NCI-H1092 treated with DMSO at 0.1 percent for 48 hours (cell line): Measurements from ENCODE around the gene NIPA2.

Experiments used
- DNase-seq: peaks from one replicate; lab custom pipeline; 2025; lab: John Stamatoyannopoulos, UW

The NIPA2 gene

DNA sequence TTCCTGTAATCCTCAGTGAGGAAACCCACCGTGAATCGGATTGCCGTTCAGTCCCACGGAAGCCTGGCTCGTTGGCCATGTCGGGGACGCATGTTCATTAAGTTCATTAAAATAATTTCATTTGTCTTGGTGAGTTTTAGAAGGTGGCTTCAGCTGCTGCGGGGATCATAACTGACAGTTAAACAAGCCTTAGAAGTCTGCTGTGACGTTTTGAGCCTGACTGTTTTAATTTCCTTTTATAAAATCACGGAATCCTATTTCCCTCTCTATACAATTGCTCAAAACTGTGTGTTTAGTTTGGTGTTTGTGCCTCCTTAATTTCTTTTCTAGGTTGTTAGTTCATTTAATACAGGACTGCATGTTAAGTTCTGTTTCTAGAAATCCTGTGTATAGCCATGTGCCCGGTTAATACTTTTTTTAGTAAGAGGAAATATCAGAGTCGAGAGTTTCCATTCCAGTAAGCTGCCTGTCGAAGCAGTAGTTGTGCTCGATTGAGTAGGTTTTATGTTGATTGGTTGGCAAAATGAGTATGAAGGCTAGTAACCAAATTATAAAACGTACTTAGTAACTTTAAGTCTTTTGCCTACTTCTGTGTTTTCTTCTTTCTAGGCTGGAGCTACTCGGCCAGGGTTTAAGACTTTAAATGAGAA, 705 bp downstream of the NIPA2 start:
- no peak for DNase-seq

DNA sequence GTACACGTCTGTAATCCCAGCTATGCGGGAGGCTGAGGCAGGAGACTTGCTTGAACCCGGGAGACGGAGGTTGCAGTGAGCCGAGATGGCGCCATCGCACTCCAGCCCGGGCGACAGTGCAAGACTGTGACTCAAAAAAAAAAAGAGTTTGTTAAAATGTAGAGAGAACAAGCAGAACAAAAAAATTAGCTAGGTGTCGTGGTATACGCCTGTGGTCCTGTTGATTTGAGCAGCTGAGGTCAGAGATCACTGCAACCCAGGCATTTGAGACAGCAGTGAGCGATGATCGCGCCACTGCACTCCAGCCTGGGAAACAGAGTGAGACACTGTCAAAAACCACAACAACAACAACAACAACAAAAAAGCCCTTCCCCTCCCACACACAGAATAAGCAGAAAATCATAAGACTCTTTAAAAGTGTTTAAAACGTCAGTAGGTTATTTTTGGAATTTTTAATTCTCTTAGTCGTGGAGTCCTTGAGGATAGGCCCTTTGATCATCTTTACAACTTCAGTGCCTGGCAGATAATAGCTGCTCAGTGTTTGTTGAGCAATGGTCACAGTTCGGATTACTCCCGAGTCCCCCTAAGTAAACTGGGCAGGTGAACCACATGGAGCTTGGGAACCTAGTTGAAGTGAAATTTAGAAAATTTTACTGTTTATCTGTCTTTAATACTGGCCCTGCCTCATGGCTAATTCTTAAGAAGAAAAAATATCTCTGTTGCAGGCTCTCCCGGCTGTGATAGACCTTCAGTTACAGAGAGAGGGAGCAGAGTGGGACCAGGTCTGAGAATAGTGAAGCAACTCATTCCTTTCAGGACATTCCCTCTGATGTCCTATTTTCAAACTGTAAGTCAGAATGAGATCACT, 6.2 kb downstream of the NIPA2 start:
- DNase-seq, result no peak

DNA sequence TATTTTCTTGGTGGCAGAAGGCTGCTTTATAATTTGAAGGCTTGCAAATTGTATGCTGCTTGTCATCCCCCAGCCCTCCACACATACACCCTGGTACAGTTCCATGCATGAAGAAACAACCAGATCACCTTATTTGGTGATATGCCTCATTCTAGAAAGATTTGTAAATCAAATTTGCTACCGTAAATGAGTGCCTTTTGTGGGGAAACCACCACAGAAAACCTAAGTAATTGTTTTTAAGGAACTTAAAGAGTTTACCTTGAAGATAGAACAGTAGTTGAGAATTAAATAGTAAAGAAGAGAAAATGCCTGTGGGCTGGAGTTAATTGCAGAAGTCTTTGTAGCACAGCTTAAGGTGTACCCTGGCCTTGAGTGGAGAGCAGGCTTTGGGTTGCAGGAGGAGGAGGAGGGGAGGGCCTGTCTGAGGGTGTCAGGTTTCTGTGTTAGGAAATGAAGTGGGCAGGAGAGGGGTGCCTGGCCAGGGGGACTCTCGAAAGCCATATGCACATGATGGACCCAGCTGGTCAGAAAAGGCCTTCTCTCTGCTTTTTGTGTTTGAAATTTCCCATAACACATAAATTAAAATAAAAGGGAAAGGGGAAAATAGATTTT, 6.9 kb downstream of the NIPA2 start:
- no peak for DNase-seq

DNA sequence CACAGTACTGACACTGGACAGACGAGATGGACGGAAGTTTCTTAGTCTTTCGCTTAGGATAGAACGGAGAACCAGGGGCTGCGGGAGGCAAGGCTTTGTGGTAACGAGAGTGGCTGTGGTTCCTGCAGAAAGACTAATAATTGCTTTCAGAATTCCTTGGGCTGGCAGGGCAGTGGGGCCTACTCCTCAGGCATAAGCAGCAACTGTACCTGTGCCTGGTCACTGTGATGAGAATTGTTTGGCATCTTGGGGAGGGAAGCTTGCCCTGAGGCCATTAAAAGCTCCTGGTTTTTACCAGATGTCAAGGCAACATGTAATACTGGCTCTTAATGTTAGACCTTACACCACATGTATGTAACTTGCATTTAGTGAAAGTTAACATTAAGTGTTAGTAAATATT, 7.6 kb downstream of the NIPA2 start:
- DNase-seq, result no peak

DNA sequence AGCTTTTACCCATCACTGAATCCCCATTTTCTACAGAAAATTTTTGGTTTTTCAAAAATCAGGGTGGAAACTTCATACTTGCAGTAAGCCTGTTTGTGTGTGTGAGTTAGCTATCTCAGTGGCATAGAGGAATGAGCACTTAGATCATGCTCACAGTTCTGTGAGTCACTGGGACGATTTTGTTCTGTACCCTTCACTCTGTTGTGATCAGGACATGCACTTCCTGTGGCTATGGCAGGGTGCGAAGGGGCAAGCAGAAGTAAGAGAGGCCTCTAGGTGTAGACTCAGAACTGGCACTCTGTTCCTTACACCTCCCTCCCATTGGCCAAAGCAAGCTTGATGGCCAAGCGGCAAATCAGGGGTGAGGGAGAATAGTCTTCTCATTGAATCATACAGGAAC, 11.6 kb downstream of the NIPA2 start:
- DNase-seq, result no peak

DNA sequence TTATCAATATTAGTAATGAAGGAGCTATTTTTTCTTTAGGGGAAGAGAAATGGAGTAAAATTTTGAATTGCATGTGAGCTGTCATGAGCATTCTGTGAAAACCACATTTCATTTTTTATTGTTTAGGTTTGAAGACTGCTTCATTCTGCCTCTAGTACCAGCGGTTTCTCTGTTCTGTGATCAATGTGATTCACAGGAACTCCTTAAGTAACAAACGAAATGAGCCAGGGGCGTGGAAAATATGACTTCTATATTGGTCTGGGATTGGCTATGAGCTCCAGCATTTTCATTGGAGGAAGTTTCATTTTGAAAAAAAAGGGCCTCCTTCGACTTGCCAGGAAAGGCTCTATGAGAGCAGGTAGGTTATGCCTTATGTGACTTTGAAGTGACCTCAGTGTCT, 13.0 kb downstream of the NIPA2 start:
- DNase-seq, result no peak

DNA sequence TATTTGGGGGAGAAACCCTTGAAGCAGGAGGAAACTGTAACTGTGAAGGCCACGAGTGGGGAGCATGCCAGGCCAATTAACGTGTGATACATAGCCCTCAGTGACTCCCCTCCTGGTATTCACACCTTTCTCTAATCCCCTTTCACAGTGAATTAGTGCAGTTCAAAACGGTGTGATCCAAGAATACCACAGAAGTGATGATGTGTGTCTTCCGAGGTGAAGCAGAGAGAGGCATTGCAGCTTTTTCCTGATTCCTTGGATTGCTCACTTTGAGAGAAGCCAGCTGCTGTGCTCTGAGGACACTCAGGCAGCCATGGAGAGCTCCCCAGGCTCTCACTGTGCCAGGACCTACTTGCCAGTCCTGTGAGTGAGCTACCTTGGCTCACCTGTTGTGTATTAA, 17.3 kb downstream of the NIPA2 start:
- DNase-seq, result no peak

DNA sequence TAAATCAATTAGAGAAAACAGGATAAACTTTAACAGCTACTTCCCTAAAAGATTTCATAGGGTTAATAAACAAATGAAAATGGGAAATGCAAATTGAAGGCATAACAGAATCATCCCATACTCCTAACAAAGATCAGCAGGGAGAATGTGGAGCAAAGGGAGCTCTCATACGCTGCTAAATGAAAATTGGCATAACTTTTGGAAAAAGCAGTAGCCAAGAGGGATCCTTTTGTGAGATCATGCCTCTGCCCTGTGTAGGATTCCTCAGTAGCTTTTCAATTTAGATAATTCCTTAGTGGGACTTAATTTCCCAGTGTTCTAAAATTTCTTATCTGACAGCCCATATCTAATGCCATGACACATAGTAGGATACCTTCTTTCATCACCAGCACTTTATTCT, 18.2 kb downstream of the NIPA2 start:
- DNase-seq, result no peak

DNA sequence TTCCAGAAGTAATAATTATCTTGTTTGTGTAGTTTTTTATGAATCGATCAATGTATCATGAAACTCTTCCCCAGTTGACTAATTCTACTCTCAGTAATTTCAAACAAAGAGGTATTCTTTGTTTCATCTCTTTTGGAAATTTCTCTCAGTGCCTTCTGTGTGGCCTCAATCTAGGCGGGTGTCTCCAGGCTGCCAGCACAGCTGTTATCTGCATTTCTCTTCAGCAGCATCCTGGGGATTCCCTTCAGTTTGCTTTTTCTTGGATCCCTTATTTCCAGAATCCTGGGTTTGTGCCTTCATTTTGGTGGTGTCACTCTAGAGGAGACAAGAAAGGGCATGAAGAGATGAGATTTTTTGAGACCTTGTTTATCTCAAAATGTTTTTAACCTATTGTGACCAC, 22.7 kb downstream of the NIPA2 start:
- DNase-seq, result no peak

DNA sequence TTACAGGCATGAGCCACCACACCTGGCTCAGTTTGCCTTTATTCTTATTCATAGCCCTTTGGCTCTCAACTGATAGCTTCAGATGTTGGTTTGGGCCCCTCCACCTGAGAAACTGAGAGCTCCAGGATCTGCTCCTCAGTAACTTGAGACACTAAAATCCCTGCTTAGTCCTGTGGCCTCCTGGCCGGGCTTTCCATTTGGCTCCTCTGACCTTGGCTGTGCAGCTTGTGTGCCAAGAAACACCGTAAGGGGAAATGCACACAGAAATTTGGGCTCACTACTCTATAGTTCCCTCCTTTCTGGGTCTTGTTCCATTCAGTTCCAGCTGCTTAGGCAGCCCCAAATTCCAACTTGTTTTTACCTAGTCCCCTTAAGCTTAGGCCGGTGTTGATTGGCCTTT, 24.9 kb downstream of the NIPA2 start:
- no peak for DNase-seq

DNA sequence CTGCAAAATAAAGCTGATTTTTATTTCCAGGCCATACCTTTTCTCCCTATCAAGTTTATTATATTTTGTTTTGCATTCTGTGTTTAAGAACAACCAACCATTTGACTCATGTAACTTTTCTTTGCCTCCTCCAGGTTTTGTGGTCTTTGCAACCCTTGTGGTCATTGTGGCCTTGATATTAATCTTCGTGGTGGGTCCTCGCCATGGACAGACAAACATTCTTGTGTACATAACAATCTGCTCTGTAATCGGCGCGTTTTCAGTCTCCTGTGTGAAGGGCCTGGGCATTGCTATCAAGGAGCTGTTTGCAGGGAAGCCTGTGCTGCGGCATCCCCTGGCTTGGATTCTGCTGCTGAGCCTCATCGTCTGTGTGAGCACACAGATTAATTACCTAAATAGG, 27.6 kb downstream of the NIPA2 start:
- no peak for DNase-seq

DNA sequence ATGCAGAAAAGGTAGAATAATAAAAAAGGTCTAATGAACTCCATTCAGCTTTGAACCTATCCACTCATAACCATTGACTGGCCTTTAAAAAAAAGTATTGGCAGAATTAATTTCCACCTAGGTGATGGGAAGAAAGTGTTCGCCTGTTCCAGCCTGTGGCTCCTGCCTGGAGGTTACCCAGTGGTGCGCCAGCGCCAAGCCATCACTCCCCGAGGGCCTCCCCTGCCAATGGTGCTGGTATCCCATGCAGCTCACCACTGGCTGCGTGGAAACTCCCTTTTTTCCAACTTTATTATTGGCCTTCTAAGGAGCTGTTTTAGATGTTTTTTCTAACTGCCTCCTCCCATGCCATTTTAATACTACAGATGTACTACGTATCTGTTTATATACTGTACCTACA, 29.4 kb downstream of the NIPA2 start:
- DNase-seq, result no peak

DNA sequence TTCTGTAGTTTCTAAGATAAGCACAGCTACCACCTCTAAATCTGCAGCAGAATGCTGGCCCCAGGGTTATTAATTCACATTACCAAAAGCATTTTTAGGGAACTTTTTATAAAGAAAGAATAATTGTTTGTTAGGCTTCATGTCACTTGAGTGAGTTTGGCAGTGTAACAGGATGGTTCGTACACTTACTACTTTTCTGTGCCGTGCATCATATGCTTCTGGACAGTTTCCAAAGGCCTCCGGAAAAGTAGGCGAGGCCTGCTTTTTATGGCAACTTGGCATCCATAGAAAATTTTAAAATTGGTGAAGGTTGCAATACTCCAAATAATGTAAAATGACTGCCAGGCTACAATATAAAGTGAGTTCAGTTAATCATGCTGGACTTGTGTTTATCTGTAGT, 30.0 kb downstream of the NIPA2 start:
- no peak for DNase-seq

DNA sequence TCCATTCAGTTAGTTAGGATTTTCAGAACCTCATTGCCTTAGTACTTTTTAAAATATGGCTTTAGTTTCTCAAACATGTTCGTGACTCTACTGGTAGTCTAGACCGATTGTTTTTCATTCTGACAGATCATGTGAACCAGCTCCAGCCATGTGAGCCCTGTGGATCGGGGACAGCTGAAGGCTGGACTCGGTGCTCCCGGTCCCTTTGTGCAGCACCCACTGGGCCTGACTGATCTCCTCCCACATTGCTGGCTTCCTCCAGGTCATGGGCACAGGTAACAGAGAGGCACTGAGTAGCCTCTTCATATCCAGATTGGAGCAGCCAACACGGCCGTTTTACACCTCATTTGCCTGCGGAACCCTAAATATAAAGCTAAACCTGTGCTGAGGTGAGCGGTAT, 30.5 kb downstream of the NIPA2 start:
- DNase-seq, result no peak

DNA sequence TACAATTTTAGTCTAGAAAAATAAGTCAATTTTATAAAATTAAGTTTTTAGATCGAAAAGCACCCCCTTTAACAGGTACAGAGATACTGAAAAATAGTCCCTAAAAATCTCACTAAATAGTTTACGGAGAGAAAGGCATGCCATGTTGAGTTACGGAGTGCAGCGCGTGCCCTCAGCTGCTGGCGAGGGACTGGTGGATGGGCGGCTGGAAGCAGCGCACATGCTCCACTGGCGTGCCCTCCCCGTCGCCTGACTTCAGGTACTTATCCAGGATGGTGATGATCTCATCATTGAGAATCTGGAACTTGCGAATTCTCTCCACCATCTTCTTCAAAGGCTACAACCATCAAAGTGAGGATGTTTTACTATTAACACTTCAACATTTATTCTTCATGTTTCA, 31.4 kb downstream of the NIPA2 start:
- no peak for DNase-seq

DNA sequence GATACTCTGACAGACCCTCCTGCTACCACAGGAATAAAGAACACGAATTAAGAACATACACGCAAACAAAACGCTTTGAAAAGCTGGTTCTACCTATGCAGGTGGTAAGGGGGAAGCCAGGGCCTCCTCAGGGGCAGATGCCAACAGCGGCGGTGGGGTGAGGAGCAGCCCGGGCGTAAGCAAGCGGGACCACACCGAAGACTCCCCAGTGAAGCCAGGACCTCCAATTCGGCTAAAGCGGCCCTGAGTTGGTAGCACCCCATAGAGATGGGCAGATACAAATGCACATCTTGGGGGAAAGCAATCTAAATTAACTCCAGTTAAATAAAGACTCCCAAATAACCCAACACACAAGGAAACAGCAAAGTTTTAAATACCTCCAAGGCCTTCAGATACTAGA, 32.4 kb downstream of the NIPA2 start:
- DNase-seq, result no peak

DNA sequence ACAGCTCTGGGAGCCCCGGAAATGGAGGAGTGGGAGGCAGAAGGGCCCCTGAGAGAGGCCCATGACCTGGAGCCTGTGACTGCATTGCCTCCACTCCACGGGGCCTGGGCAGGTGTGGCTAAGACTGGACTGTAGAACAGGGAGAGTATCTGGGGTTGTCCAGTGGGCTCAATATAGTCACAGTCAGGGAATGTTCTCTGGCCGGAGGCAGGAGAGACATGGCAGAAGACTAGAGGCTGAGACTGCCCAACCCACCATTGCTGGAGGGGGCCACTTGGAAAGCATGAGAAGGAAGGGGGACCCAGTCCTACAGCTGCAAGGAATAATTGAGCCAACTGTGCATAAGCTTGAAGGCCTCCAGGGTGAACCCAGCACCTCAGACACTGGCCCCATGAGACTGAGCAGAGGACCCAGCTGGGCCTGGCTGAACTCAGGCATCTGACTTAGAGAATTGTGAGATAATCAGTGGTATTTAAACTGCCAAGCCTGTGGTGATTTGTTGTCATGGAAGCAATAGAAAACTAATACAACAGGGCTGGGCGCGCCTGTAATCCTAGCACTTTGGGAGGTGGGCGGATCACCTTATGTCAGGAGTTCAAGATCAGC, 33.1 kb downstream of the NIPA2 start:
- DNase-seq, result no peak

DNA sequence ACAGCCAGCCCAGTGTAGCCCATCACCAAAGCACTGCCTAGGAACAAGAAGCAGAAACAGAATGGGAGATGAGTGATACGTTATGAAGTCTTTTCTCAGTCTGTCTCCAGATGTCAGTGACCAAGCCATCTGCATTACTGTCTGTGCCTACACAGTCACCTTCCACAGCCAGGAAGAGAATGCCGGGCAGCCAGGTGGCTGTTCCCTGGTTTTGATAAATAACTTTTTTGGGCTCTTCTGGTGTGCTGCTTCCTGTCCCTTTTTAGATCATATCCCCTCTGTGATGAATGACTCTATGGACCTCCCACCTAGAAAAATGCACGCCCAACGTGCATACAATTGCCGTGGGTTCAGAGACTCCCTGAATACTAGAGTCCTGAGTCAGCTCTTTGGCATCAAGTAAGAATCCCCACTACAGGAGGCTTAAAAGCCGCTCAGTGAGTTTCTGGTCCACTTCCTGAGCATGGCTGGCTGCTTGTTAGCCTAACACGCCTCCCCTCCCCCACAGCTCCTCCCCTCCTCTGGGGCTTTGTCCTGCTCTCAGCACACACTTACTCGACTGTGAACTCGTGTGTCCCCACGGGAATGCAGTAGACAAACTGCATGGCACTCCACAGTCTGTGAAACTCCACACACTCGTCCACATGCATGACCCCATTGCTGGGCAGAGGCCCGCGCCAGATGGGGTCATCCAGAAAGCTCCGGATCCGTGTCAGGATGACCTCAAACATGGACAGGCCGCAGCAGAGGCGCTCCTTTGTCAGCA, 34.7 kb downstream of the NIPA2 start:
- DNase-seq, result no peak

DNA sequence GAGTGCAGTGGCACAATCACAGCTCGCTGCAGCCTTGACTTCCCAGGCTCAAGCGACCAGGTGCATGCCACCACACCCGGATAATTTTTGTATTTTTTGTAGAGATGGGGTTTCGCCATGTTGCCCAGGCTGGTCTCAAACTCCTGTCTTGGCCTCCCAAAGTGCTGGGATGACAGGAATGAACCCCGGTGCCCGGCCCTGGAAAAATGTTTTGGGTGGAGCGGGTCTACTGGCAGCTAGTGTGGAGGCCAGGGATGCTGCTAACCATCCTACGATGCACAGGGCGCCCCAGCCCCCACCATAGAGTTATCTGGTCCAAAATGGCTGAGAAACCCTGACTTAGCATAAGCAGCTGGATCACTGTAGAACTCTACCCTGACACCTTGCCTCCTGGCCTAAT, 35.4 kb downstream of the NIPA2 start:
- DNase-seq, result no peak

DNA sequence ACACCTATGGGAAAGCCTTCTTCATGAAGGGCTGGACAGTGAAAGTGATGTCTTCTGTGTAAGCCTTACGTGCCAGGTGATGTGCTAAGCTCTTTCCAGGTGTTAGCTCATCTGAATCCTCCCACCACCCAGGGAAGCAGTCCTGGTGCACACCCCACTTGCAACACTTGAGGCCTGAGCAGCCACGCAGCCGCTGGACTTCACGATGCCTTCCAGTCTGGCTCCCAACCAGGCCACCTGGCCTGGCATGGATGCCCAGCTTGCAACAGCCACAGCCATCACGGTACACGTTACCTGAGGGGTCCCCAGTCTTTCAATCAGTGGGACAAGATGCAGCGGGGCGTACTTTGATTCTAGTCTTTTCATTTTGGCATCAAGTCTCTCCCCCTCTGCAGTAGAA, 35.8 kb downstream of the NIPA2 start:
- no peak for DNase-seq

DNA sequence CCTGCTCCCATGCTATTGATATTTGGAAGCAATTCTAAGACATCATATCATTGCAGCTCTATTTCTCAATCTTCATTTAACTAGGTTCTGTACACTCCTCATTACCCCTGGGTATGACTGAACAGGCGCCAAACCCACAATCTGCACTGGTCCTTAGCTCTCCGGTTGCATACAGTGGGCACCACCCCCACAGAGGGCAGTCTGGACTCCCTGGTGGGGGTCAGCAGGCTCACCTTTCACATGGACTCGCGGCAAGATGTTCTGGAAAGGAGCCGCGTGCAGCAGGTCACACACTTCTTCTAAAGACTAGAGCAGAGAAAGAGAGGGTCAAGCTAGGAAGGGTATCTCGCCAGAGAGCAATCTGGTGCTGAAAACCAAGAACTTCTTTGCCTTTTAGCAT, 36.5 kb downstream of the NIPA2 start:
- DNase-seq, result no peak

DNA sequence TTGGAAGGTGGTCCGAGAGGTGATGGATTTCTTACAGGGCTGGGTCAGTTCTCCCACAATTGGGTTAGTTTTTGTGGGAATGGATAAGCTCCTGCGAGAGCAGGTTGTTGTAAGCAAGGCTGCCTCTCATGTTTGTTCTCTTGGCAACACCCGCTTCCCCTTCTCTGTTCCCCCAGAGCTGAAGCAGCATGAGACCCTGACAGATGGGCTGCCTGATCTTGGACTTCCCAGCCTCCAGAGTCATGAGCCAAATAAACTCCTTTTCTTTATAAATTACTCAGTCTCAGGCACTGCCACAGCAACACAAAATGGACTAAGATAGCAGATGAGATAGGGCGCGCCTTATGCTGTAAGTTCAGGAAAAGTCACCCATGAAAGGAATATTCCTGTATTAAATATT, 38.7 kb downstream of the NIPA2 start:
- DNase-seq, result no peak
